AML-193 (cell line): ENCODE measurements around the gene PDLIM1.

Source experiments
- DNase-seq, 2 experiments: peaks; one replicate each; lab custom pipeline; 2025; lab: John Stamatoyannopoulos, UW

PDLIM1 gene

DNA sequence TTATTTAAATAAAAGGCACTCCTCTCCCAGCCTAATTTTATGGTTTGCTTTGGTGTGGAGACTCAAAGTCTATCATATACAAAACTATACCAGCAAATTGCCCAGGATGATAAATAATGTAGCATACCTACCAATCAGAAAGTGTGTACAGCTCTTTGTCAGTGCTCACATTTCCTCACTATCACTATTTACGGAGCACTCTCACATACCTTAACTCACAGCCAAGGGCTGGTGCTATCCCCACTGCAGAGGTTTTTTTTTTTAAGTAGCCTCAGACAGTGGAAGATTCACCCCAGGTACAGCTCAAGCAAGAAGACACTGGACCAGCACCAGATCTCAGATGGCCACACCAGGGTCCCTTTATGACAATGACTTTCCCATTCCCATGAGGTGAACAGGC lies 2.5 kb downstream of the PDLIM1 start:
- no peak for DNase-seq

DNA sequence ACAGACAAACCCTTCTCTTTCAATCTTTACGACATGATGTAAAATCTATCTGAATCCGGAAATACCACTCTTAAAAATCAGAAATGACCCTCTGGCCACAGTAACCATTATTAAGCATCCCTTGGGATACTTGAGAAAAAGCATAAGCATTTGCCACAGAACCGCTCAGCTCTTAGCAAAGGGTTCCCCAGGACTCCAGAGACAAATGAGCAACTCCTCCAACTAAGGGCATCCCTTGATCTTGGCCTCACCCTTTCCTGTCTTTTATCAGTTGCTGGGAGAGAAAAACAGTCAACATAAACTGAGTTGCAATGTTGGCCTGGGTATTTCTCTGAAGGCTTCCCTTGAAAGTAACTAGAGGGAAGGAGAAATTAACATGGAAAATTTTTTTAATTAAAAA lies 3.5 kb downstream of the PDLIM1 start:
- no peak for DNase-seq

DNA sequence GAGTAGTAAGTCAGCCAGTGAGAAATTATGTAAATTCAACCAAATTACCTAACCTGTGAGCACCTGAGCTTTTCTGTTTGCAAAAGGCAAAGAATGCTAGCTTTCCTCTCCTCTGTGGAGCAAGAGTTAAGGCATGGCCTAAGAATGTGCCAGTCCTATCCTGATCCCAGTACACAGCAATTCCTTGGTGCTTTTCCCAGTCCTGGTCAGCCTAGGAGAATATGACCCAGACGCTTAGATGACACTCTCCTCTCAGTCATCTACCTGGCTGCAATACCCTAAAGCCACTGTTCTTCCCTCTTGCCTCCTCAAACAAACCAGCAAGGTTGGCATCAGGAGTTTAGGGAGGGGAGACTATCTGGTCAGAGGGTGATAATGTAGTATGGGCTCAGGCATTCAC lies 4.1 kb downstream of the PDLIM1 start:
- no peak for DNase-seq

DNA sequence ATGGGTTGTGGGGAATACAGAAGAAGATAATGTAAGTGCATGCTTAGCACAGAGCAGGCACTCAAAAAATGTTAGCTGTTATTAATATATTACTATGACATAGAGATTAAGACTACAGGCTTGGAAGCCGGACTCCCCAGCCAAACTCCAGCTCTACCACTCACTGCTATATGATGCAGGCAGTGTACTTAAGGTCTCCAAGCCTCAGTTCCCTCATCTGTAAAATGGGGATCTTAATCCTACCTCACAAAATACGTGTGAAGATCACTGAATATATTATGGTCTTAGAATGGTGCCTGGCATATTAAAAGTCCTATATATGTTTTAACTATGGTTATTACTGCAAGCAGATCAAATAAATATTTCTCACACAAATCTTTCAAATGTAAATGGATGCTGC lies 5.2 kb downstream of the PDLIM1 start:
- no peak for DNase-seq

DNA sequence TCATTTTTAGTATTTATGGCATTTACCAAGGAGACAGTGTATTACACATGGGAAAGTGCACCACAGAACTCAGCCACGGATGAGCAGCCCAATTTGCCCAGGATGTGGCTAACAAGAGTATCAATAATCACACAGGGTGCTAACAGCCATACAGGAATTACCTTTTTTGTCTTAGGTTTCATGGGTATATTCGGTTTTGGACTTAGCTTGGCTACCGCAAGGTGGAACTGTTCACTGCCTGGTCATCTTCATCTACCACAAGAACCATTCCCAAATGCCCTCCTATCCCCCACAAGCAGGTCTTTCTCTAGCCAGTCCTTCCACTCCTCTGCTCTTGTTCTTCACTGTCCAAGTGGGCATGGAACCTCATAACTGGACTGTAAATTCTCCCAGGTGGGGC lies 6.0 kb downstream of the PDLIM1 start:
- DNase-seq = no peak

DNA sequence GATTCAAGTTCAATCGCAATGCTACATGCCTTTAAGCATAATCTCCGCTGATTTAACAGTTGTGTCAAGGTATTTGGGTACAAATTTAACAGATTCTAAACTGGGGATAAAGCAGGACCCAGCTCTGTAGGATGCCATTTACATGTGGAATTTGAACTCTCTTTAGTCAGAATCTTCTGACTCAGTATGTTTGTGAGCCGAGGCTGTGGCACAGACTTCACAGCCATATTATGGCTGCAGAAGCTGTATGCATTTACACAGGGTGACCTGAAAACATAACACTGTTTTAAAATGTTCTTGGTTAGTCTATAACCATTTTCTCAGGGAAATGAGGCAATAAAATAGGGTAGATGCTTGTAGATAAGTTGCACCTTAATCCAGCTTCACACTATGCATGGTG lies 8.7 kb downstream of the PDLIM1 start:
- DNase-seq = no peak

DNA sequence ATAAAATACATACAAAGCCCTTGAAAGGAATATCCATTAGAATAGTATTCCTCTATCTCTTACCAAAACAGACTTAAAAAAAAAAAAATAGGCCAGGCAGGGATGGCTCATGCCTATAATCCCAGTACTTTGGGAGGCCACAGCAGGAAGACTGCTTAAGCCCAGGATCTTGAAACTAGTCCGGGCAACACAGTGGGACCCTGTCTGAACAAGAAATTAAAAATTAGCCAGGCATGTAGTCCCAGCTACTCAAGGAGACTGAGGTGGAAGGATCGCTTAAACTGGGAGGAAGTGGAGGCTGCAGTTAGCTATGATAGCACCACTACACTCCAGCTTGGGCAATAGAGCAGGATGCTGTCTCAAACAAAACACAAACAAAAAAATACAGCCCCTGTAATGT lies 9.6 kb downstream of the PDLIM1 start:
- DNase-seq = no peak

DNA sequence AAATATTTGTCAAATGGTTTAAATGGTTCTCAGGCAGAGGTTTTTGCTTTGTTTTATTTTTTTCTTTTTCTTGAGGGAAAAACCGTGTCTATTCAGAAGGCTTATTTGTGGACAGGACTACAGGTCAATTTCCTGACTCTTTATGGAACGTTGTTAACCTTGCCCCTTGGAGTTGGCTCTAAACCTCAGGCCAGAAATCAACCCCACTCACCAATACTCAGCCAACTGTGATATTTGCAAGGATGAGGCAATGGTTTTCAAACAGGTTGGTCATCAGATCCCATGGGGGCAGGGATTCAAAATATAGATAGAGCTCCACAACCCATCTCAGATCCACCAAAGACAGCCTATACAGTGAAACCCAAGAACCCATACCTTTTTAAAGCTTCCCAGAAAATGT lies 10.2 kb downstream of the PDLIM1 start:
- DNase-seq = no peak

DNA sequence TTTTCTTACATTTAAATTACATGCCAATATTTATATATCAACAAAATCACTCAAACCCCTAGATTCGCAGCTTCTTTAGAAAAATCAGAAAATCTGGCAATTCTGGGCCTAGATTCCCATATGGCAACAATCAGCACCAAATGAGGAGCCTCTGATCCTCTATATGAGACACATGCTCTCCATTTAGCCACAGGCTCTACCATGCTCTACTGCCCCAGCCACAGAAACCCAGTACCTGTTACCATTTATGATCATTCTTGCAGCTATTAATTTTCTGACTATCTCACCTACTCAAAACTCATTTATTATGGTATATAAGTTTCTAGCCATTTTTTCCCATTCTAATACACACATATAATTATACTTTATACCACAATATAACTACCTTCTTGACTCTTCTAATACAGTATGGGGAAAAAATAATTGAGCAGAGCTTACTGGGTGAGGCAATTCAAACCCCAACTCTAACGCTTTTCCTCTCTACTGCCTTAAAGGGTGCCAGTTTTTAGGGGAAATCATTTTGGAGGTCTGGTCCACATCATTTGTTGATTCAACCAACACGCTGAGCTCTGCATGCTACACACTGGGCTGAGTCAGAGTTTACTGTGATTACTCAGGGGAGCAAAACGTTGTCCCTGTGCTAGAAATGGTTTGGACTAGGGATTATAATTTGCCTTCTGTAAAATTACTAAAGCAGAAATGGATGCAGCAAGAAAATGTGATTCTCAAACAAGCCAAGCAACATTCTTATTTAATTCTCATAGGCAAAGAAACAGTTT lies 11.6 kb downstream of the PDLIM1 start:
- no peak for DNase-seq

DNA sequence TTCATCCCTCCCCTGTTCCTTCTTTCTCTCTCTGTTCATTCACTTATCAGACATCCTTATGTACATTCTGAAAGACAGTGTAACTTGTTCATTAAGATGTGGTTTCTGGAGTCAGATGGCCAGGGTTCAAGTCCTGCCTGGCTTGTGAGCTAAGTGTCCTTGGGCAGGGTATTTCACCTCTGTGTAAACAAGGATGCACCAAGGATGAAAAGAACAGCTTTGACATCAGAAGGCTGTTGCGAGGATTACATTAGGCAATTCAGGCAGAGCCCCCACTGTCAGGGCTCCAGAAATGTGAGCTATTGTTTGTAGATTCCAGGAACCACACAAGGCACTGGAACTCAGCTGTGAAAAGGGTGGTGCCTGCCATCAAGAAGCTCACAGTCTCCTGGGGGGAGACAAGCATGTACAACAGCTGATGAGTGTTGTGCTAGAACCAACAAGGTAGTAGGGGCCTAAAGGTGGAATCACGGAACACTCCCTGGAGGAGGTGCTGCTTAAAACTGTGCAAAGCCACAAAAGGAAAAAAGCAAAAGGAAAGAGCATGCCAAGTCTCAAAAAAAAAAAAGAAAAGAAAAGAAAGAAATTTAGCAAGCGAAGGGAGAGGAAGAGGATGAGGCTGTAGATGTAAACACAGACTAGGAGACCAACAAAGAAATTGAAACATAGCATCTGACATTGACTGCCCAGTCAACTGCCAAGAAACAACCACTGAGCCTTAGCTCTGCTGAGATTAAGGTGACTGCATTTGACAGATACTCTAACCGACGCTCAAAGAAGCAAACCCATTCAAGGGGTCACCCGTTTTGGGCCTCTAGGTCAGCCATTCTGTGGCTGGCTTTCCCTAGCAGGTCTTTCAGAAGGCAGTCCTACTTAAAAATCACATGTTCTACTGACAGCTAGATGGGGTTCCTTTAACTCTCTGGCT lies 12.5 kb downstream of the PDLIM1 start:
- DNase-seq = no peak

DNA sequence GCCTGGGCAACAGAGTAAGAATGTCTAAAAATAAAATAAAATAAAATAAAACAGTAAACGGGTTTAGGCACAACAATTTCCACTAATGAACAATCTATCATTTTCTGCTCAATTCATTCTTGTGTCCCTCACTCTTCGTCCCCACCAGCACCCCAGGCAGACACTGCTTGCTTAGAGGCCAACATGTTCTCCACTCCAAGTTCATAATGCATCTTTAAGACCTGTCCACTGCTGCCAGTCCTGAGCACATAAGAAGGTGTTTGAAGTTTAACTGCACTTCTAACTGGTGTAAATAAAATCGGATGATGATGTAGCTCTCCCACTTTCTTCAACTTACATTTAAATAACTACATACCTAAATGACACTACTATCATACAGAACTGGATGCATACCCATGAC lies 13.2 kb downstream of the PDLIM1 start:
- no peak for DNase-seq

DNA sequence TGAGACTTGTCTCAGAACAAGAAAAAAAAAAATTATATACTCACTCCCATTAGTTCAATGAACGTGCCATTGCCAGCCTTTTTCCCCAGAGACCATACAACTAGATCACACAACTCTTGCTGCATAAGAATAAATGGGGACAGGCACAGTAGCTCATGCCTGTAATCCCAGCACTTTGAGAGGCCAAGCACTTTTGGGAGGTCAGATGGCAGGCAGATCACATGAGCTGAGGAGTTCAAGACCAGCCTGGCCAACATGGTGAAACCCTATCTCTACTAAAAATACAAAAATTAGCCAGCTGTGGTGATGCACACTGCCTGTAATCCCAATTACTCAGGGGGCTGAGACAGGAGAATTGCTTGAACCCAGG lies 13.6 kb downstream of the PDLIM1 start:
- no peak for DNase-seq

DNA sequence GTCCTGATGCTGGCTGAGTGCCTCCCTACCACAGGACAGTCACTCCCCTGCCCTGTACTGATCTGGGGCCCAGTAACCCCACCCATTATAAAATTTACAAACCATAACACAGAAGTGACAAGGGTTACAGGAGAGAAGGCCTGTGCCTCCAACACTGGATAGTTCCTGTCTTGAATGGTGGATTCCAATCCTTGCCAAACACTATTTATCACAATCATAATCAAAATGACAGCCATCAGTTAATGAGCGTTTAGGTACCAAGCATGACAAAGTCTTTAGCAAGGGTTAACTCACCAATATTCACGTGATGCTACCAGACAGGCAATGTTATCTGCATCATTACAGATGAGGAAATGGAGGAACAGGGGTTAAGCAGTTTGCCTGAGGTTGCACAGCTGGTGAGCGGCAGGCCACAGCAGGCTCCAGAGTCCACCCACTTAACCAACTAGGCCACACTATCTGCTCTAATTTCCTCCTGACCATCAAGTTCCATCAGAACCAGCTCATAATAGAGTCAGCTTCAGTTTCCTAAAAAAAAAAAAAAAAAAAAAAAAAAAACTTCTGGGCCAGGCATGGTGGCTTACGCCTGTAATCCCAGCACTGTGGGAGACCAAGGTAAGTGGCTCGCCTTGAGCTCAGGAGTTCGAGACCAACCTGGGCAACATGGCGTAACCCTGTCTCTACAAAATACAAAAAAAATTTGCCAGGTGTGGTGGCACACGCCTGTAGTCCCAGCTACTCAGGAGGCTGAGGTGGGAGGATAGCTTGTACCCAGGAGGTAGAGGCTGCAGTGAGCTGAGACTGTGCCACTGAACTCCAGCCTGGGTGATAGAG lies 14.2 kb downstream of the PDLIM1 start:
- DNase-seq = no peak

DNA sequence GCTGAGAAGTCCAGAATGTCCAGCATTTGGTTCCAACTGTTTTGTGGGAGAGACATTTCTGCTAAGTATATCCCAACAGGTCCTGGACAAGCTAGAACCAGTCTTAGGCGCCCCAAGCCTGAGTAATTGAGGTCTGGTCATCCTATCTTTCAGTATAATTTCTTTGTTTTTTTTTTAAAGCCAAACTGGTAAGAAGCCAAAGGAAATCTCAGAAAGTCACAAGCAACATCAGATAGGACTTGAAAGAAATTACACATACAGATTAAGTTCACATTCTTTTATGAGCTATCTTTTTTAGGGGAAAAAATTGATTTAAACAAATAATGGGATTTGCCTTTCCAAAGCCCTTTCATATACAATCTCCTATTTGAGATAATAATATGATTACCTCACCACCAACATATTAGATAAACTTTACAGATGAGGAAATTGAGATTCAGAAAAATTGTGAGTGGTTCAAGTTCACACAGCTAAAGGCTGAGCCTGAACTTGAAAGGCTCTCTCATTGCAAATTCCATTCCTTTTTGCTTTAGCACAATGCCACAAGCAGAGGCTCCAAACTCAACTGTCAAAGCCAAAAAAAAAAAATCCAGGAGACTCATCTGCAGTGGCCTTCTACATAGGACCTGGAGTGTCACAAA lies 15.0 kb downstream of the PDLIM1 start:
- DNase-seq = no peak

DNA sequence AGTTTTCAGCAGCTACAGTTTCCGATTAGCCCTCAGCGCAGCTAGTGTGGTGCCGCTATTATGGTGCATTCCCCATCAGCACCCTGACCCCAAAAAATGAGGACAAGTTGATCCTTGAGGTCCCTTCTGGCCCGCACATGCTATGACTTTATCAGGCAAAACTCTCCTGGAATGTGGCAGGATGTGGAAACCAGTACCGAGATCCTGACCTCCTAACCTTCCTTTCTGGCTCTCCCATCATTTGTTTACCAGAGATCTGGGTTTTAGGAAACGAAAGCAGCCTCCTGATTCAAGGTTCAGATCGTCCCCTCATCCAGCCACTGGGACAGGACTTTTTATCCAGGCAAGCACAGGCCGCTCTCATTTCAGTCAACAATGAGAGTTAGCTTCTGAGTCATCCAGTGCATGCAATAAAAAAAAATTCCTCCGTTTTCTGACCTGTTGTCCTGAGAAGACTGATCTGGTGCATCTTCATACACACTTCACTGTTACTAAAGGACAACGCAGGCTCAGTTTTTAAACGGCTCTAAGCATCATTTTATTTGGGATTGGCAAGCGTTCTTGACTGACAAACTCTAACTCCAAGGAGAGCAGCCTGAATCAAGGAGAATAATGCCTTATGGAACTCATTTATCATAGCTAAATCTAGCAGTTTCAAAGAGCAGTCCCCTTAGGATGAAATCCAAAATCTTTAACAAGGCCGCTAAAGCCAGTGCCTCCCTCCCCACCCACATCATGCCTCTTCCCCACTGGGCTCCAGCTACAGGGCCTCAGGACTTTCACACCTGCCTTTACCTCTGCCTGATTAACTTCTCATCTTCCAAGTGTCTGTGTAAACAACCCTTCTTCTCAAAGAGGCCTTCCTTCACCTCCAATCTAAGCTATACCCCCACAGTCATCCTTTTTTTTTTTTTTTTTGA lies 17.1 kb downstream of the PDLIM1 start:
- DNase-seq = no peak

DNA sequence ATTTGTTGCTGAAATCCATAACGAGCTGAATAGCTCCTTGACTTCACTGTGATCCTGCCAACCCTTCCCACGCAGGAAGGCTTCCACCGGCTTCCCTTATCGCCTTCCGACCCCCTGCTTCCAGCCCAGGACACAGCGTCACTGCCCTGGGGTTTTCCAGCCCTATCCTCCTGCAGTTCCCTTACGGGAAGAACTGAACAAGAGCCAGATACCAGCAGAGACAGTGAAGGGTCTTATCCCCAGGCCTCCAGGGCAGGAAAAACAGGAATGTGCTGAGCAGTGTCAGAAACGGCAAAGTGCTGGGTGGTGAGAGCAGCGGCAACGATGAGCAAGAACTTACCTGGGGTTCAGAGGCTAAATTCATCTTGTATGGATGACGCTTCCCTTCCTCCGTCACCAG lies 22.4 kb downstream of the PDLIM1 start:
- no peak for DNase-seq

DNA sequence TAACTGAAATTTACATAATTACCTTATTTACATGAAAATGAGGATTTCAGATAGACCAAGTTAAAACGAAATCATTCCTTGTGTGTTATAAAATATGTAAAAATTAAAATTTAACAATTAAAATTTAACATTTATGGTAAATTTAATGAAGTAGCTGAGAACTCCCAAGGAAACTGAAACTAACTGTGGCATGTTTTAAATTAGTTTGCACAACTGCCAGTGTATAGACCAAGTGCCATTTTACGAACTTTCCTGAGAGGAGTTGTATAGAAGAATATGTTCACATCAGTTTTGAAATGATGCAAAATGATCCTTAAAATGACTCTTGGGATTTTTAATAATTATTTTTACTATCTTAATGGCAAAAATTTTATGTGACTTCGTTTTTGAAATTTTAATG lies 23.6 kb downstream of the PDLIM1 start:
- no peak for DNase-seq

DNA sequence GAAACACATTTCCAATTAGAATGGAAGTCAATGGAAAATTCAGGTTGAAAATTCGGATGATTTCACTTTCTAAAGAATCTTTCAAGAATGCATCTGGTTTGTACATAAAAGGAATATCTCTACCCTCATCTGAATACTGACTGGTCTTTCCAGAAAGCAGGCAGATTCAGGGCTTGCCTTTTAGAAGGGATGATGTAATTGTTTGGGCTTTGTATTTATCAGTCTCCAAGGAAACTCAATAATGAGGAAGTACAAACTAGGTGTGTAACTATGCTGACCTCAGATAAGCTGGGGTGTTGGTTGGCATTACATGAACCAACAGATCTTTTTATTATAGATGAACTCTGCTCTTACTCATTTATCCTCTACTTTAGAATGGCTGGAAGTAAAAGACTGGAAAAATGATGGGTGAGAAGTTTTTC lies 24.1 kb downstream of the PDLIM1 start:
- peak; percentile 16 to 38 for DNase-seq

DNA sequence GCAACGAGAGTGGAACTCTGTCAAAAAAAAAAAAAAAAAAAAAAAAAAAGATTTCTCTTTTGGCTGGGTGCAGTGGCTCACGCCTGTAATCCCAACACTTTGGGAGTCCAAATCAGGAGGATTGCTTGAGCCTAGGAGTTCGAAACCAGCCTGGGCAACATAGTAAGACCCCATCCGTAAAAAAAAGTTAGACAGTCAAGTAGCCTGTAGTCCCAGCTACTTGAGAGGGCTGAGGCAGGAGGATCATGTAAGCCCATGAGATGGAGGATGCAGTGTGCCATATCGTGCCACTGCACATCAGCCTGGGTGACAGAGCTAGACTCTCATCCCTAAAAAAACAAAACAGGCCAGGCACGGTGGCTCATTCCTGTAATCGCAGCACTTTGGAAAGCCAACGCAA lies 25.2 kb downstream of the PDLIM1 start:
- no peak for DNase-seq

DNA sequence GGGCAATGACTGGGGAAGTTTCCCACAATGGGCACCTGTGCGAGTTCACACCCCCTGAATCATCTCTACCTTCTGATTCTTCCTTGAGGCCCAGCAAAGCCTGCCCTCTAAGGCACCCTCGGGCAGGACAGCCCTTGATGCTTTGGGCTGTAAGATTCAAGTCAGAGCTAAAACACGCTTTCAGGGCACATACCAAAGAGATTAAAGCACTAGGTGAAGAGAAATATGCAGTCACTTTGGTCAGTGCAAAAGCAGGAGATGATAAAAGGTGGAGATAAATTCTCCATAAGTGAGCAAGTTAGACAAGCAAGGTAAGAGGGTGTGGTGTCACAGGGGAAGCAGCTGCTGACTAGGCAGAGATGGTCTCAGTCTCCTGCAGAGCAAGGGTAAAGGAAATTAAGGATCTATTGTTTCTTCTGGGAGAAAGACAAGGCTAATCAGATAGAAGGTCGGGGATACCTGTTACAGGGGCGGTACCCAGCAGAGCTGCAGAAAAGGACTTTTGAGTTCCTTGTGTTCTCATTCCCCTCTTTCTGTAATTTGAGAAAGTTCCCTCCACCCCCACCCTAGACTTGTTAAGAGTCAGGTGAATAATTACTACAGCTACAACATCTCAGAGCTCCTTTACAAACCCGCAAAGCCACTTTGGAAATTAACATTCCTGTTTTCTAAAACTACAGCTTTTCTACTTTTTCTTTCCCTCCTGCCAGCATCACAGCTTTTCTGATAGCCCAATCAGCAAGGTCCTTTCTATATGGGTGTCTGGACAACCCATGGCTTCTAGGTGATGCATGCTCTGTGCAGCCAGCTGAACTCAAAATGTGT lies 26.4 kb downstream of the PDLIM1 start:
- DNase-seq = no peak
